Heart right ventricle (tissue), 16 donors: ENCODE data around the gene STAU1. TPM values are rescaled to one million over a fixed set of nuclear protein-coding genes. Genes with fewer than 3 reads are reported as not detected.
"Not testable (repeated sequence)": the region's sequence is repeated elsewhere in the genome, so short reads cannot be mapped to it uniquely, and the experiment has no call there.

Experiments
- ATAC-seq, 8 donors: fragments of 200-7000 bp; cut with Tn5 transposase; one replicate each; pipeline ENCODE4 v1.9.1; 2020; ENCODE audit warnings: mild to moderate bottlenecking in 8 of 8, moderate library complexity in 8 of 8, moderate number of reproducible peaks in 1 of 8
- DNase-seq, 2 donors: peaks; one replicate each; pipeline ENCODE4 v3.0.0-alpha.2; 2020
- H3K27ac ChIP-seq, 10 donors: fragments of 200-600 bp; sonication (generic) in 2 of 10; one replicate each; pipeline versions ENCODE4 v1.5.0 to v1.8.0; 2020 to 2022; ENCODE audit warnings: mild to moderate bottlenecking in 3 of 10
- H3K27me3 ChIP-seq, 7 donors: fragments of 200-600 bp; one replicate each; pipeline ENCODE4 v1.8.0; 2021 to 2022; ENCODE audit warnings: mild to moderate bottlenecking in 2 of 7
- H3K36me3 ChIP-seq, 9 donors: fragments of 200-600 bp; sonication (generic) in 1 of 9; one replicate each; pipeline versions ENCODE4 v1.5.0 to v1.8.0; 2020 to 2022; ENCODE audit warnings: mild to moderate bottlenecking in 2 of 9
- H3K4me1 ChIP-seq, 9 donors: fragments of 200-600 bp; sonication (generic) in 1 of 9; one replicate each; pipeline versions ENCODE4 v1.5.0 to v1.8.0; 2020 to 2022; ENCODE audit warnings: mild to moderate bottlenecking in 4 of 9
- H3K4me3 ChIP-seq, 10 donors: fragments of 200-600 bp; sonication (generic) in 2 of 10; one replicate each; pipeline versions ENCODE4 v1.5.0 to v1.8.0; 2020 to 2022; ENCODE audit warnings: mild to moderate bottlenecking in 7 of 10, moderate library complexity in 2 of 10
- H3K9me3 ChIP-seq, 11 donors: fragments of 200-600 bp in 10 of 11; sonication (generic) in 2 of 11; one replicate each; pipeline versions ENCODE4 v1.5.0 to v1.8.0; 2013 to 2022; ENCODE audit warnings: mild to moderate bottlenecking in 2 of 11, control low read depth in 1 of 11, moderate library complexity in 1 of 11
- WGBS, 2 donors: extraction: QIAGEN DNeasy Blood & Tissue Kit; methylation state at CpG; one replicate each; pipeline ENCODE4 v1.1.7; 2013; ENCODE audit warnings: inconsistent platforms in 1 of 2; 5-methylcytosine and 5-hydroxymethylcytosine counted together
- intact Hi-C, 10 donors: fragments of 100-400 bp; cut with DNase I; formaldehyde crosslinking; loops; one replicate each; pipeline versions ENCODE4 v1.11.1 to v1.14.2; 2022
- polyA plus RNA-seq, 2 donors: library from polyadenylated mRNA; stranded (reverse); fragments of 200-250 nt; gene quantifications; one replicate each; pipeline ENCODE4 v1.2.3, GENCODE V29; 2013
- total RNA-seq, 10 donors: library from RNA; stranded (reverse); fragmentation: NEBNext Ultra II Directional in 3 of 10; extraction: Animal tissue kit (Norgen Biotek cat#: 25700) in 3 of 10; gene quantifications; one replicate each; pipeline versions ENCODE4 v1.2.1 to v1.2.4, GENCODE V29; 2021 to 2023
- TF ChIP-seq, protein P1 (sequence below), 9 donors: fragments of 200-600 bp; sonication (generic) in 2 of 9; IDR thresholded peaks; one replicate each; pipeline versions ENCODE4 v1.5.0 to v1.8.0; 2021 to 2022; ENCODE audit warnings: antibody characterized with exemption in 9 of 9, mild to moderate bottlenecking in 5 of 9, moderate library complexity in 1 of 9
- donor health status: Arrhythmogenic right ventricular cardiomyopathy.
- donor health status: ischemic (EF 13 %, LVEDD 7.1; RV severe dilation, severe dysfunction).
- donor health status: healthy with polysubstance abuse.
- donor health status: DM: no; HTN: yes; CAD: no.
- donor health status: DM: no; HTN: no; CAD: no.
- donor health status: ischemic (EF 25% LVEDD 6.9; RV normal size, moderate dysfunction).
- donor health status: ischemic (EF 25% LVEDD 5.7; RV mildly dilated, moderate dysfunction).
- donor health status: healthy.
- donor health status: DM: yes; HTN: yes; CAD: no.
- donor health status: Ischemic cardiomyopathy.
- donor health status: ischemic (EF 35%, LVEDD 5.7; RV mildly dilated, moderate dysfunction).
- donor health status: nonischemic (EF 11% LVEDD 7.7; RV severe dilation, severe dysfunction).
- donor health status: DM: yes; HTN: yes; CAD: no.
- donor health status: PGD.
- donor health status: ischemic (EF 29% LVEDD 5.4; RV normal size, mild dysfunction).
- donor health status: nonischemic (EF 23%, LVEDD 6.1; RV moderate dilation, normal function).

The STAU1 gene
- total and polyA plus RNA-seq, 12 donors: 18.0 to 94.3 (median 66.5) TPM

DNA sequence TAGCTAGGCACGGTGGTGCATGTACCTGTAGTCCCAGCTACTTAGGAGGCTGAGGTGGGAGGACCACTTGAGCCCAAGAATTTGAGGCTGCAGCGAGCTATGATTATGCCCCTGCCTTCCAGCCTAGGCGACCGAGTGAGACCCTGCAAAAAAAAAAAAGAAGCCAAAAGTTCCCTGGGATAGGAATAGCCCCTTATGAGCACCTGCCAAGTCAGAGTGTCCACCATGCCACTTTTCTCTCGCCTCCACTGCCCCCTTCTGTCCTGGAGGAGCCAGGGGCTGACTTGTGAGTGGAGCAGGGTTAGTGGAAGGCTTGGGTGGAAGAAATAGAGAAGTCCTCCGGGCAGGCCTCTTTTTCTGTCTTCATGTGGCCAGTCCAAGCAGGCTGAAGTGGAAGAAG lies 18.9 kb upstream of the STAU1 start:
- Histone ChIP-seq H3K27ac (no peak overlapping the region), H3K36me3 (no peaks in the 10 kb centered on the region), H3K27me3 (no peaks in the 10 kb centered on the region), H3K9me3 (peaks cover 0 to 16% (median 10%) of the 10 kb centered on the region in 11 donors), H3K4me3 (no peak overlapping the region), H3K4me1 (no peaks in the 10 kb centered on the region)
- WGBS, 2 donors: 91 to 93% methylated on average over 6 of the region's 6 CpGs
- TF ChIP-seq, protein P1, sequence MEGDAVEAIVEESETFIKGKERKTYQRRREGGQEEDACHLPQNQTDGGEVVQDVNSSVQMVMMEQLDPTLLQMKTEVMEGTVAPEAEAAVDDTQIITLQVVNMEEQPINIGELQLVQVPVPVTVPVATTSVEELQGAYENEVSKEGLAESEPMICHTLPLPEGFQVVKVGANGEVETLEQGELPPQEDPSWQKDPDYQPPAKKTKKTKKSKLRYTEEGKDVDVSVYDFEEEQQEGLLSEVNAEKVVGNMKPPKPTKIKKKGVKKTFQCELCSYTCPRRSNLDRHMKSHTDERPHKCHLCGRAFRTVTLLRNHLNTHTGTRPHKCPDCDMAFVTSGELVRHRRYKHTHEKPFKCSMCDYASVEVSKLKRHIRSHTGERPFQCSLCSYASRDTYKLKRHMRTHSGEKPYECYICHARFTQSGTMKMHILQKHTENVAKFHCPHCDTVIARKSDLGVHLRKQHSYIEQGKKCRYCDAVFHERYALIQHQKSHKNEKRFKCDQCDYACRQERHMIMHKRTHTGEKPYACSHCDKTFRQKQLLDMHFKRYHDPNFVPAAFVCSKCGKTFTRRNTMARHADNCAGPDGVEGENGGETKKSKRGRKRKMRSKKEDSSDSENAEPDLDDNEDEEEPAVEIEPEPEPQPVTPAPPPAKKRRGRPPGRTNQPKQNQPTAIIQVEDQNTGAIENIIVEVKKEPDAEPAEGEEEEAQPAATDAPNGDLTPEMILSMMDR (IDR thresholded peaks at IDR 0.05): no peak
- no peak for ATAC-seq
- no peak for DNase-seq
- intact Hi-C loops: no loop called here

DNA sequence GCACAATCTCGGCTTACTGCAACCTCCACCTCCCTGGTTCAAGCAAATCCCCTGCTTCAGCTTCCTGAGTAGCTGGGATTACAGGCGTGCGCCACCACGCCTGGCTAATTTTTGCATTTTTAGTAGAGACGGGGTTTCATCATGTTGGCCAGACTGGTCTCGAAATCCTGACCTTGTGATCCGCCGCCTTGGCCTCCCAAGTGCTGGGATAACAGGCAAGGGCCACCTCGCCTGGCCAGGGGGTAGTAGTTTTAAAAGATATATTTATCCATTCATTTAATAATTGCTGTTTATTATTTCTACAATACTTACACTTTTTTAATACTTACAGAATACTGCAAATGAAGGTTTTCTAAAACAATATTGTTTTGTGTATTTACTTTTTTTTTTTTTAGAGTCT lies 15.6 kb upstream of the STAU1 start:
- no peak for ATAC-seq
- peaks cover 0 to 7% (median 0%) of the 10 kb centered on the region in 11 donors for H3K9me3 ChIP-seq
- intact Hi-C loops: no loop called here
- WGBS, 2 donors: 78 to 93% methylated on average over 9 of the region's 9 CpGs
- TF ChIP-seq, protein P1 (IDR thresholded peaks at IDR 0.05): no peak
- no peak overlapping the region for H3K4me3 ChIP-seq
- no peak overlapping the region for H3K27ac ChIP-seq
- H3K36me3 ChIP-seq: no peaks in the 10 kb centered on the region
- DNase-seq: no peak
- H3K27me3 ChIP-seq: no peaks in the 10 kb centered on the region
- H3K4me1 ChIP-seq: no peaks in the 10 kb centered on the region

DNA sequence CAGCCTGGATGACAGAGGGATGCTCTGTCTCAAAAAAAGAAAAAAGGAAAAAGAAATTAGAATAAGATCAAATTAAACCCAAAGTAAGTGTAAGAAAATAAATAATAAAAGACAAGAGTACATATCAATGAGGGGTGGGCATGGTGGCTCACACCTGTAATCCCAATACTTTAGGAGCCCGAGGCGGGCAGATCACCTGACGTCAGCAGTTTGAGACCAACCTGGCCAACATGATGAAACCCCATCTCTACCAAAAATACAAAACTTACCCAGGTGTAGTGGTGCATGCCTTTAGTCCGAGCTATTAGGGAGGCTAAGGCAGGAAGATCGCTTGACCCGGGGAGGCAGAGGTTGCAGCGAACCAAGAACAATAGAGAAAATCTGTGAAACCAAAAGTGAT lies 14.9 kb upstream of the STAU1 start:
- Histone ChIP-seq H3K36me3 (no peaks in the 10 kb centered on the region), H3K27me3 (no peaks in the 10 kb centered on the region), H3K4me1 (no peaks in the 10 kb centered on the region), H3K9me3 (peaks cover 0 to 7% (median 0%) of the 10 kb centered on the region in 11 donors), H3K27ac (no peak overlapping the region), H3K4me3 (no peak overlapping the region)
- ATAC-seq: no peak
- WGBS, 2 donors: 88% methylated on average over 7 of the region's 7 CpGs
- TF ChIP-seq, protein P1 (IDR thresholded peaks at IDR 0.05): no peak
- intact Hi-C loops: no loop called here
- no peak for DNase-seq

DNA sequence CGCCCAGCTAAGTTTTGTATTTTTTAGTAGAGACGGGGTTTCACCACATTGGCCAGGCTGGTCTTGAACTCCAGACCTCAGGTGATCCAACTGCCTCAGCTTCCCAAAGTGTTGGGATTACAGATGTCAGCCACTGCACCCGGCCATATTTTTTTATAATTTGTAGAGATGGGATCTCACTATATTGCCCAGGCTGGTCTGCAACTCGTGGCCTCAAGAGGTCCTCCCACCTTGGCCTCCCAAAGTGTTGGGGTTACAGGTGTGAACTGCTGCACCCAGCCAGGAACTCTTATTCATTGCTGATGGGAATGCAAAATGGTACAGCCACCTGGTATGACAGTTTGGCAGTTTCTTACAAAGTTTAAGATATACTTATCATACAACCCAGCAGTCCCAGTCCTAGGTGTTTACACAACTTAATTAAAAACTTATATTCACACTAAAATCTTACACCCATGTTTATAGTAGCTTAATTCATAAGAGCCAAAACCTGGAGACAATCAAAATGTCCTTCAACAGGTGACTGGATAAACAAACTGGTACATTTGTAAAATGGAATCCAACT lies 11.7 kb upstream of the STAU1 start:
- Histone ChIP-seq H3K27ac (no peak overlapping the region), H3K4me1 (no peaks in the 10 kb centered on the region), H3K27me3 (no peaks in the 10 kb centered on the region), H3K4me3 (no peak overlapping the region), H3K36me3 (no peaks in the 10 kb centered on the region), H3K9me3 (peaks cover 0 to 7% (median 0%) of the 10 kb centered on the region in 11 donors)
- DNase-seq: no peak
- intact Hi-C loops: no loop called here
- WGBS, 2 donors: 91 to 94% methylated on average over 4 of the region's 4 CpGs
- ATAC-seq: no peak
- TF ChIP-seq, protein P1 (IDR thresholded peaks at IDR 0.05): no peak

DNA sequence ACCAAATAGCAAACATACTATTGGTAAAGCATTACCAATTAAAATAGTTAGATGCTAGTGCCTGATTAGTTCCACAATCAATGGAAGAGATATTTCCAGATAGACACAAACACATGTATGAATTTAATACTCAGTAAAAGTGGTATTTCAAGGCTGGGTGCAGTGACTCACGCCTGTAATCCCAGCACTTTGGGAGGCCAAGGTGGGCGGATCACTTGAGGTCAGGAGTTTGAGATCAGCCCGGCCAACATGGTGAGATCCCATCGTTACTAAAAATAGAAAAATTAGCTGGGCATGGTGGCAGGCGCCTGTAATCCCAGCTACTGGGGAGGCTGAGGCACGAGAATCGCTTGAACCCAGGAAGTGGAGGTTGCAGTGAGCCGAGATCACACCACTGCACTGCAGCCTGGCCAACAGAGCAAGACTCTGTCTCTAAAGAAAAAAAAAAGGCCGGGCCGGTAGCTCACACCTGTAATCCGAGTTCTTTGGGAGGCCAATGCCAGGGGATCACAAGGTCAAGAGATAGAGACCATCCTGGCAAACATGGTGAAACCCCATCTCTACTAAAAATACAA lies 4.9 kb upstream of the STAU1 start:
- not testable (repeated sequence) for H3K27me3 ChIP-seq
- 81 to 83% methylated on average over 11 of the region's 11 CpGs for WGBS, 2 donors

More for the DNA sequence above, 4.9 kb upstream of the STAU1 start:
- H3K4me3 ChIP-seq, H3K4me1 ChIP-seq, H3K36me3 ChIP-seq, H3K9me3 ChIP-seq, intact Hi-C loops, DNase-seq, ATAC-seq, H3K27ac ChIP-seq: not testable (repeated sequence)
